Embryonic facial prominence (tissue), 1 donor: ENCODE results near the gene MLLT6.

Source experiments
- DNase-seq: peaks from one replicate; pipeline ENCODE4 v3.0.0-alpha.2; 2016; ENCODE audit errors: extremely low spot score

Gene MLLT6

GRCh38 chr17:38704606-38705522, at the start of gene MLLT6:
TSS of gene MLLT6 (plus strand) at chr17:38705273. CDS start at chr17:38705633, 360 bp downstream.
- DNase-seq = peak; percentile 82

GRCh38 chr17:38656959-38657823, 47.9 kb upstream of the MLLT6 start:
- DNase-seq = no peak

GRCh38 chr17:38657824-38658740, 47.0 kb upstream of the MLLT6 start:
- DNase-seq = no peak

GRCh38 chr17:38658741-38659345, 46.2 kb upstream of the MLLT6 start:
- no peak for DNase-seq

GRCh38 chr17:38659415-38659814, 45.7 kb upstream of the MLLT6 start:
- no peak for DNase-seq

- DNase-seq = no peak
Observed at GRCh38 chr17:38660097-38661025, 44.7 kb upstream of the MLLT6 start.

- no peak for DNase-seq
Observed at GRCh38 chr17:38663125-38663751, 41.8 kb upstream of the MLLT6 start.

- DNase-seq = no peak
Observed at GRCh38 chr17:38663964-38664644, 41.0 kb upstream of the MLLT6 start.

GRCh38 chr17:38667099-38667786, 37.8 kb upstream of the MLLT6 start:
- no peak for DNase-seq

- DNase-seq = no peak
Observed at GRCh38 chr17:38667787-38668122, 37.3 kb upstream of the MLLT6 start.

GRCh38 chr17:38669520-38669919, 35.6 kb upstream of the MLLT6 start:
- no peak for DNase-seq

GRCh38 chr17:38671939-38672720, 32.9 kb upstream of the MLLT6 start:
- no peak for DNase-seq

GRCh38 chr17:38672788-38673706, 32.0 kb upstream of the MLLT6 start:
- no peak for DNase-seq

GRCh38 chr17:38673707-38674013, 31.4 kb upstream of the MLLT6 start:
- DNase-seq = no peak

GRCh38 chr17:38674014-38674748, 30.9 kb upstream of the MLLT6 start:
- DNase-seq = no peak
